Spleen (tissue), 7 donors: ENCODE measurements around the gene CCDC194.

Experiments used
- CTCF ChIP-seq, 11 experiments: fragments of 200-600 bp in 7 of 11; fragments of 450-650 bp in 4 of 11; sonication (generic) in 4 of 11; IDR thresholded peaks in 8 of 11; conservative IDR thresholded peaks in 3 of 11; 1 replicate in 7 of 11; 2 replicates in 4 of 11; pipeline versions ENCODE4 v1.4.0 to v1.8.0; 2016 to 2021; ENCODE audit warnings: antibody characterized with exemption in 11 of 11, inconsistent platforms in 4 of 11, mild to moderate bottlenecking in 1 of 11
- POLR2A ChIP-seq, 3 donors: fragments of 450-650 bp; IDR thresholded peaks; one replicate each; pipeline ENCODE4 v1.5.1; 2017; ENCODE audit warnings: antibody characterized with exemption in 3 of 3, mild to moderate bottlenecking in 1 of 3
- POLR2AphosphoS5 ChIP-seq, 3 donors: sonication (generic); formaldehyde crosslinking; IDR thresholded peaks; one replicate each; pipeline ENCODE4 v1.5.1; 2017; ENCODE audit warnings: antibody characterized with exemption in 3 of 3
- donor health status: DM: no; HTN: no; CAD: no; lungs with moderate emphysema.
- donor health status: DM: no; HTN: no; CAD: no.
- donor health status: DM: no; HTN: no; CAD: no.

- TF ChIP-seq POLR2AphosphoS5 (IDR thresholded peaks at IDR 0.05) = no peak
- TF ChIP-seq CTCF (IDR thresholded peaks at IDR 0.05 in 8 of 11, conservative IDR thresholded peaks at IDR 0.05 in 3 of 11) = no peak
- TF ChIP-seq POLR2A (IDR thresholded peaks at IDR 0.05) = no peak
Measured at GRCh38 chr19:17421942-17422341, 27.9 kb upstream of the CCDC194 start.
